IMR-90 (cell line): ENCODE data around the gene VGF. TPM values are rescaled to one million over a fixed set of nuclear protein-coding genes. Genes with fewer than 3 reads are reported as not detected.

Experiments used
- ATAC-seq: fragments of 200-7000 bp; cut with Tn5 transposase; 2 replicates; pipeline ENCODE4 v1.9.1; 2020; ENCODE audit warnings: low read depth, mild to moderate bottlenecking, moderate library complexity
- BruUV-seq: library from RNA; stranded (reverse); fragments of 400-500 nt; replicated peaks from 2 replicates; lab custom pipeline; 2021; lab: Mats Ljungman, UMichigan
- CTCF ChIA-PET: fragments of 300-600 bp; formaldehyde crosslinking; extraction: SDS; loops from one replicate; lab custom pipeline; 2021; ENCODE audit warnings: antibody characterized with exemption; lab: Yijun Ruan, JAX
- POLR2A ChIA-PET: fragments of 300-600 bp; sonication (Branson Sonifier 250); formaldehyde crosslinking; loops from one replicate; lab custom pipeline; 2022; ENCODE audit warnings: antibody characterized with exemption; ENCODE audit not compliant: unreplicated experiment; lab: Charles Lee
- DNase-seq: peaks from one replicate; pipeline ENCODE4 v3.0.0; 2013
- H2AFZ ChIP-seq: replicated peaks from 2 replicates; pipeline ENCODE3; 2013; ENCODE audit warnings: low read length, mild to moderate bottlenecking; ENCODE audit not compliant: poor library complexity
- H2AK5ac ChIP-seq: 2 replicates; pipeline ENCODE4 v1.6.1; 2013; ENCODE audit warnings: low read depth, low read length, inconsistent platforms
- H2AK9ac ChIP-seq: replicated peaks from 2 replicates; pipeline ENCODE3; 2013; ENCODE audit warnings: mild to moderate bottlenecking, low read depth, low read length, moderate library complexity; ENCODE audit not compliant: poor library complexity
- H2BK120ac ChIP-seq: 2 replicates; pipeline ENCODE4 v1.6.1; 2013; ENCODE audit warnings: low read depth, low read length, inconsistent platforms
- H2BK15ac ChIP-seq: 3 replicates; pipeline ENCODE4 v1.6.1; 2013; ENCODE audit warnings: low read depth, low read length, inconsistent platforms
- H2BK20ac ChIP-seq: 2 replicates; pipeline ENCODE4 v1.6.1; 2013; ENCODE audit warnings: low read depth, mild to moderate bottlenecking, inconsistent platforms, low read length, moderate library complexity
- H2BK5ac ChIP-seq: 2 replicates; pipeline ENCODE4 v1.6.1; 2013; ENCODE audit warnings: mild to moderate bottlenecking, low read depth, low read length, inconsistent platforms; ENCODE audit not compliant: poor library complexity, severe bottlenecking
- H3K14ac ChIP-seq: replicated peaks from 2 replicates; pipeline ENCODE4 v1.6.1; 2013; ENCODE audit warnings: low read depth, low read length, inconsistent platforms
- H3K18ac ChIP-seq: 2 replicates; pipeline ENCODE4 v1.6.1; 2013; ENCODE audit warnings: low read depth, low read length, control low read depth
- H3K23ac ChIP-seq: 2 replicates; pipeline ENCODE4 v1.6.1; 2013; ENCODE audit warnings: low read depth, low read length, inconsistent platforms
- H3K27ac ChIP-seq: 2 replicates; pipeline ENCODE4 v1.5.1; 2013; ENCODE audit warnings: mild to moderate bottlenecking, control low read depth, low read length; ENCODE audit not compliant: insufficient read depth
- H3K27me3 ChIP-seq: 2 replicates; pipeline ENCODE4 v1.6.1; 2013; ENCODE audit warnings: low read length; ENCODE audit not compliant: control insufficient read depth, insufficient read depth
- H3K36me3 ChIP-seq: 2 replicates; pipeline ENCODE4 v1.6.1; 2013; ENCODE audit warnings: low read length, mixed read lengths; ENCODE audit not compliant: control insufficient read depth, insufficient read depth
- H3K4ac ChIP-seq: 2 replicates; pipeline ENCODE4 v1.6.1; 2013; ENCODE audit warnings: low read depth, low read length, inconsistent platforms
- H3K4me1 ChIP-seq: 2 replicates; pipeline ENCODE4 v1.6.1; 2013; ENCODE audit warnings: low read length, mixed read lengths; ENCODE audit not compliant: control insufficient read depth, insufficient read depth
- H3K4me2 ChIP-seq: 2 replicates; pipeline ENCODE4 v1.6.1; 2013; ENCODE audit warnings: low read depth, mild to moderate bottlenecking, control low read depth, low read length, moderate library complexity
- H3K4me3 ChIP-seq: 2 replicates; pipeline ENCODE4 v1.5.1; 2013; ENCODE audit warnings: low read depth, mild to moderate bottlenecking, control low read depth, low read length, moderate library complexity; ENCODE audit not compliant: insufficient read depth
- H3K56ac ChIP-seq: 2 replicates; pipeline ENCODE4 v1.6.1; 2013; ENCODE audit warnings: low read length, inconsistent platforms; ENCODE audit not compliant: insufficient read depth; ENCODE audit errors: extremely low read depth
- H3K79me1 ChIP-seq, 2 experiments: 2 replicates each; pipeline ENCODE4 v1.6.1; 2013; ENCODE audit warnings: low read length in 2 of 2, inconsistent platforms in 1 of 2, low read depth in 1 of 2
- H3K9ac ChIP-seq: 2 replicates; pipeline ENCODE4 v1.6.1; 2013; ENCODE audit warnings: low read depth, low read length, control low read depth
- H3K9me1 ChIP-seq: 2 replicates; pipeline ENCODE4 v1.6.1; 2013; ENCODE audit warnings: low read length, inconsistent platforms; ENCODE audit not compliant: insufficient read depth
- H3K9me3 ChIP-seq: 2 replicates; pipeline ENCODE4 v1.6.1; 2013; ENCODE audit warnings: low read length; ENCODE audit not compliant: control insufficient read depth, insufficient read depth
- H4K20me1 ChIP-seq: 2 replicates; pipeline ENCODE4 v1.6.1; 2013; ENCODE audit warnings: low read length, inconsistent platforms; ENCODE audit not compliant: insufficient read depth
- H4K5ac ChIP-seq: 2 replicates; pipeline ENCODE4 v1.6.1; 2013; ENCODE audit warnings: mild to moderate bottlenecking, low read depth, low read length, control low read depth
- H4K8ac ChIP-seq, 2 experiments: 2 replicates each; pipeline ENCODE4 v1.6.1; 2013; ENCODE audit warnings: low read depth in 2 of 2, low read length in 2 of 2, control low read depth in 1 of 2, inconsistent platforms in 1 of 2
- H4K91ac ChIP-seq: 2 replicates; pipeline ENCODE4 v1.6.1; 2013; ENCODE audit warnings: low read depth, low read length, inconsistent platforms; ENCODE audit not compliant: insufficient read depth
- MXI1 ChIP-seq: IDR thresholded peaks from 2 replicates; pipeline ENCODE4 v1.6.1; 2012; ENCODE audit warnings: low read depth, mild to moderate bottlenecking, low read length, moderate library complexity, borderline replicate concordance
- RAD21 ChIP-seq: IDR thresholded peaks from 2 replicates; pipeline ENCODE4 v1.6.1; 2012; ENCODE audit warnings: low read length, improper control_type of control experiment
- WGBS, 2 experiments: methylation state at CpG; one replicate each; pipeline versions ENCODE4 v1.1.5 to v1.1.7; 2013; ENCODE audit warnings: missing lambda C conversion rate in 2 of 2; ENCODE audit not compliant: insufficient read length in 1 of 2; ENCODE audit errors: extremely low coverage in 2 of 2; 5-methylcytosine and 5-hydroxymethylcytosine counted together
- dilution Hi-C: fragments of 300-500 bp; cut with HindIII; formaldehyde crosslinking; loops from one replicate; pipeline ENCODE4 v1.14.3; 2018; ENCODE audit warnings: low sequenced_read_pairs; ENCODE audit not compliant: unreplicated experiment
- in situ Hi-C: fragments of 300-500 bp; cut with MboI; formaldehyde crosslinking; loops from 3 replicates; pipeline ENCODE4 v1.14.3; 2019; ENCODE audit warnings: low sequenced_read_pairs, inconsistent platforms, mixed read lengths
- intact Hi-C: fragments of 100-400 bp; cut with micrococcal nuclease; formaldehyde crosslinking; loops from 2 replicates; pipeline ENCODE4 v1.10.0; 2022
- polyA plus RNA-seq, 3 experiments: library from polyadenylated mRNA; depleted of rRNA; stranded (reverse); fragments of >200 nt; gene quantifications; 2 replicates each; pipeline ENCODE4 v1.2.3, GENCODE V29; 2012; ENCODE audit warnings: low replicate concordance in 1 of 3
- total RNA-seq: library from RNA; depleted of rRNA; stranded (reverse); fragments of >200 nt; gene quantifications from 2 replicates; pipeline ENCODE4 v1.2.3, GENCODE V29; 2012
- TF ChIP-seq, protein P1 (sequence below): conservative IDR thresholded peaks from 2 replicates; pipeline ENCODE4 v1.5.1; 2012; ENCODE audit warnings: mild to moderate bottlenecking, low read depth, low read length, improper control_type of control experiment

VGF gene
- total and polyA plus RNA-seq, 2 of the 4 experiments (the other 2 are of a cell fraction): 0.18 to 0.50 TPM

DNA sequence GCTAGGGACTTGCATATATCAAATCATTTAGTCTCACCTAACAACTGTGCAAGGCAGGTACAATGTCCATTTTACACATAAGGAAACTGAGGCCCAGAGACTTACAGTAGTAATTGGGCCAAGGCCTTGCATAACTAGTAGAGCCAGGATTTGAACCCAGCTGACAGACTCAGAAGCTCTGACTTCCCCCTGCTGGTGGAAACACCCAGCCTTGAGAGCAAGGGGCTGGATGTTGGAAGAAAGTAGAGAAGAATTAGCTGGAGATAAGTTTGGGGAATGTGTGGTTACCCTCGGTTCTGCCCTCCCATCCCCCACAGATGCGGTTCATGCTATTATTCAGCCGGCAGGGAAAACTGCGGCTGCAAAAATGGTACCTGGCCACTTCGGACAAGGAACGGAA lies 9.1 kb downstream of the VGF start:
- H3K14ac ChIP-seq: no peak overlapping the region
- H2BK15ac ChIP-seq: no peak overlapping the region
- no peak overlapping the region for H3K4me2 ChIP-seq
- peaks cover 10 to 38% of the 10 kb centered on the region in 2 experiments for H3K79me1 ChIP-seq
- ChIA-PET CTCF (interaction anchor here (0.6 to 2.8 kb wide), 5 partner anchors 12 to 126 kb away, joined by 3 to 10 read pairs (median 8); no protein-coding TSS in a partner anchor), POLR2A (interaction anchor here (0.6 kb wide), 2 partner anchors 10 to 48 kb away, joined by 5 to 11 read pairs; no protein-coding TSS in a partner anchor)
- DNase-seq (no peak), ATAC-seq (no peak)
- H3K4me1 ChIP-seq: peaks cover 7% of the 10 kb centered on the region
- H2AK5ac ChIP-seq: no peak overlapping the region
- H3K9me3 ChIP-seq: no peaks in the 10 kb centered on the region
- 0 out of 2 replicates have a peak overlapping the region, but pooled peaks have one; percentile 26 for H3K23ac ChIP-seq
- TF ChIP-seq MXI1: no peak
- TF ChIP-seq, protein P1, sequence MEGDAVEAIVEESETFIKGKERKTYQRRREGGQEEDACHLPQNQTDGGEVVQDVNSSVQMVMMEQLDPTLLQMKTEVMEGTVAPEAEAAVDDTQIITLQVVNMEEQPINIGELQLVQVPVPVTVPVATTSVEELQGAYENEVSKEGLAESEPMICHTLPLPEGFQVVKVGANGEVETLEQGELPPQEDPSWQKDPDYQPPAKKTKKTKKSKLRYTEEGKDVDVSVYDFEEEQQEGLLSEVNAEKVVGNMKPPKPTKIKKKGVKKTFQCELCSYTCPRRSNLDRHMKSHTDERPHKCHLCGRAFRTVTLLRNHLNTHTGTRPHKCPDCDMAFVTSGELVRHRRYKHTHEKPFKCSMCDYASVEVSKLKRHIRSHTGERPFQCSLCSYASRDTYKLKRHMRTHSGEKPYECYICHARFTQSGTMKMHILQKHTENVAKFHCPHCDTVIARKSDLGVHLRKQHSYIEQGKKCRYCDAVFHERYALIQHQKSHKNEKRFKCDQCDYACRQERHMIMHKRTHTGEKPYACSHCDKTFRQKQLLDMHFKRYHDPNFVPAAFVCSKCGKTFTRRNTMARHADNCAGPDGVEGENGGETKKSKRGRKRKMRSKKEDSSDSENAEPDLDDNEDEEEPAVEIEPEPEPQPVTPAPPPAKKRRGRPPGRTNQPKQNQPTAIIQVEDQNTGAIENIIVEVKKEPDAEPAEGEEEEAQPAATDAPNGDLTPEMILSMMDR: 0 out of 2 replicates have a peak, but pooled peaks have one; percentile 21
- TF ChIP-seq RAD21: 0 out of 2 replicates have a peak, but pooled peaks have one; percentile 7
- no TSS peak for BruUV-seq
- no peak overlapping the region for H3K18ac ChIP-seq
- H2BK120ac ChIP-seq: no peak overlapping the region
- H3K27me3 ChIP-seq: no peaks in the 10 kb centered on the region
- peaks cover 27% of the 10 kb centered on the region for H3K36me3 ChIP-seq
- H3K56ac ChIP-seq: no peak overlapping the region
- no peak overlapping the region for H3K27ac ChIP-seq
- intact Hi-C loops (no loop called here), in situ Hi-C loops (no loop called here), dilution Hi-C loops (no loop called here)
- H2AK9ac ChIP-seq: peak overlapping the region; percentile 9
- H4K5ac ChIP-seq: no peak overlapping the region
- H2BK5ac ChIP-seq: no peak overlapping the region
- H2BK20ac ChIP-seq: no peak overlapping the region
- H3K4ac ChIP-seq: no peak overlapping the region; the same call in 1 of the 2 replicates
- H4K91ac ChIP-seq: no peak overlapping the region
- peaks cover 7% of the 10 kb centered on the region; the same call in 1 of the 2 replicates for H4K20me1 ChIP-seq
- H2AFZ ChIP-seq: no peak overlapping the region
- H3K9ac ChIP-seq: no peak overlapping the region
- WGBS, 2 experiments: no CpG with 5 or more reads among the region's 6 CpGs
- H4K8ac ChIP-seq: no peak overlapping the region
- H3K4me3 ChIP-seq: no peak overlapping the region
- H3K9me1 ChIP-seq: peaks cover 3% of the 10 kb centered on the region
